Karpas-422 (cell line): ENCODE results near the gene ALOX12. TPM values are rescaled to one million over a fixed set of nuclear protein-coding genes. Genes with fewer than 3 reads are reported as not detected.

Experiments
- DNase-seq: peaks from one replicate; pipeline ENCODE4 v3.0.0-alpha.2; 2015
- H2AFZ ChIP-seq: fragments of 200-600 bp; sonication (generic); 2 replicates; pipeline ENCODE4 v1.6.1; 2014; ENCODE audit warnings: antibody characterized with exemption, low read length, mixed read lengths
- H3K27ac ChIP-seq: fragments of 200-600 bp; sonication (generic); 2 replicates; pipeline ENCODE4 v1.5.1; 2014; ENCODE audit warnings: mild to moderate bottlenecking, low read length, moderate library complexity
- H3K27me3 ChIP-seq: fragments of 200-600 bp; sonication (generic); 2 replicates; pipeline ENCODE4 v1.6.1; 2014; ENCODE audit warnings: low read length, mixed read lengths
- H3K36me3 ChIP-seq: fragments of 200-600 bp; sonication (generic); 2 replicates; pipeline ENCODE4 v1.6.1; 2014; ENCODE audit warnings: low read length, mixed read lengths; ENCODE audit not compliant: insufficient read depth
- H3K4me1 ChIP-seq: fragments of 200-600 bp; sonication (generic); 2 replicates; pipeline ENCODE4 v1.6.1; 2014; ENCODE audit warnings: mild to moderate bottlenecking, low read length, mixed read lengths
- H3K4me2 ChIP-seq: fragments of 200-600 bp; sonication (generic); 2 replicates; pipeline ENCODE4 v1.6.1; 2014; ENCODE audit warnings: low read length, low read depth, mild to moderate bottlenecking; ENCODE audit not compliant: poor library complexity, severe bottlenecking
- H3K4me3 ChIP-seq: fragments of 200-600 bp; sonication (generic); 2 replicates; pipeline ENCODE4 v1.5.1; 2014; ENCODE audit warnings: mild to moderate bottlenecking, antibody characterized with exemption, low read length, mixed read lengths
- H3K79me2 ChIP-seq: fragments of 200-600 bp; sonication (generic); 2 replicates; pipeline ENCODE4 v1.6.1; 2014; ENCODE audit warnings: mild to moderate bottlenecking, low read length, mixed read lengths
- H3K9ac ChIP-seq: fragments of 200-600 bp; sonication (generic); 2 replicates; pipeline ENCODE4 v1.6.0; 2014; ENCODE audit warnings: low read length
- H3K9me2 ChIP-seq: fragments of 200-600 bp; sonication (generic), shearing (Covaris generic); replicated peaks from 2 replicates; pipeline ENCODE4 v1.6.0; 2014; ENCODE audit warnings: mild to moderate bottlenecking, low read length, moderate library complexity; ENCODE audit not compliant: insufficient read depth
- H3K9me3 ChIP-seq: fragments of 300-700, 200-600 bp; sonication (generic); 2 replicates; pipeline ENCODE4 v1.6.1; 2014; ENCODE audit warnings: low read length, mixed read lengths
- H4K20me1 ChIP-seq: fragments of 200-600 bp; sonication (generic); 2 replicates; pipeline ENCODE4 v1.6.1; 2014; ENCODE audit warnings: mild to moderate bottlenecking, antibody characterized with exemption, low read length, low read depth; ENCODE audit not compliant: insufficient read depth
- total RNA-seq: library from RNA; depleted of rRNA; stranded (reverse); fragments of >200 nt; shearing (Covaris generic); gene quantifications from 2 replicates; pipeline ENCODE4 v1.2.3, GENCODE V29; 2014; ENCODE audit warnings: low replicate concordance

Gene ALOX12
- total RNA-seq, 1 experiment from 2014 or later, result not detected

DNA sequence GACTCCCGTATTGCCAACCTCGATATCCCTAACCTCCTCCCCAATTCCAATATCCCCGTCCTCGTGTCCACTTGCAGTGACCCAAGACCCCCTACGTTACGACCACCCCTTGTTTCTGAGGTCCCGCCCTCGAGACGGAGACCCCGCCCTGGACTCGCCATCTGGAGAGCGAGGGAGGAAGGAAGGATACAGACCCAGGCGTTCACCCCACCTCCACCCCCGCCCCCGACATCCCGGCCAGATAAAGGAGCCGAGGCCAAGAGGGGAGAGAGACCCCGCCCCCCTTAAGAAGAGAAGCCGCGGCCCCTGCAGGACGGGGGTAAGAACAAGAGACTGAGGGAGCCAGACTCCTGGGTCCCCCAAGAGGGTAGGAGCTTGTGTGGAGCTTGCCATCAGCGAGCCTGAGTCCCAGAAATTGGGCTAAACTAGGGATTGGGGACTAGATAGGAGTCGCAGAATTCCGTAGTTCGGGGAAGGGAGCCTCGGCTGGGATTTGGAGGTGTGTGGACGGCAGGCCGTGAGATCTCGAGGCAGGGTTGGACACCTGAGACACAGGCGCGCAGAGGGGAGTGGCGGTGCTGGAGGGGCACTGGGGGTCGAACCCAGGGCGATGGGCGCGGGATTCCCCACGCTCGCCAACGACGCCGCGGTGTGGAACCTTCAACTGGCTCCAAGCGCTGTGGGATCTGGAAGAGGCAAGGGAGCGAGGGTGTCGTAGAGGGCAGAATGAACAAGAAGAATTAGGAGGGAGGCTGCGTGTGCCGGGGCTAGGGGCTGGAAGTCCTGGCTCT is 27.1 kb downstream of the ALOX12 start, which contains the start of gene BCL6B:
Gene BCL6B, plus strand, starts transcription at position 270 of the 791 bp plus-strand sequence. CDS start 622 bp downstream, outside the sequence.
- H3K27me3 ChIP-seq, result no peaks in the 10 kb centered on the region
- no peaks in the 10 kb centered on the region for H3K36me3 ChIP-seq
- H3K27ac ChIP-seq, result no peak within 1 kb of the TSS
- peak within 1 kb of the TSS; percentile 47 for H3K4me2 ChIP-seq
- no peak for DNase-seq
- peak within 1 kb of the TSS; percentile 41 for H3K9ac ChIP-seq
- H3K4me1 ChIP-seq, result peaks cover 7% of the 10 kb centered on the region
- no peaks in the 10 kb centered on the region for H3K9me3 ChIP-seq
- no peaks in the 10 kb centered on the region for H3K9me2 ChIP-seq
- H4K20me1 ChIP-seq, result no peaks in the 10 kb centered on the region
- H2AFZ ChIP-seq, result no peak within 1 kb of the TSS
- no peaks in the 10 kb centered on the region for H3K79me2 ChIP-seq
- no peak within 1 kb of the TSS; the same call in 1 of the 2 replicates for H3K4me3 ChIP-seq

DNA sequence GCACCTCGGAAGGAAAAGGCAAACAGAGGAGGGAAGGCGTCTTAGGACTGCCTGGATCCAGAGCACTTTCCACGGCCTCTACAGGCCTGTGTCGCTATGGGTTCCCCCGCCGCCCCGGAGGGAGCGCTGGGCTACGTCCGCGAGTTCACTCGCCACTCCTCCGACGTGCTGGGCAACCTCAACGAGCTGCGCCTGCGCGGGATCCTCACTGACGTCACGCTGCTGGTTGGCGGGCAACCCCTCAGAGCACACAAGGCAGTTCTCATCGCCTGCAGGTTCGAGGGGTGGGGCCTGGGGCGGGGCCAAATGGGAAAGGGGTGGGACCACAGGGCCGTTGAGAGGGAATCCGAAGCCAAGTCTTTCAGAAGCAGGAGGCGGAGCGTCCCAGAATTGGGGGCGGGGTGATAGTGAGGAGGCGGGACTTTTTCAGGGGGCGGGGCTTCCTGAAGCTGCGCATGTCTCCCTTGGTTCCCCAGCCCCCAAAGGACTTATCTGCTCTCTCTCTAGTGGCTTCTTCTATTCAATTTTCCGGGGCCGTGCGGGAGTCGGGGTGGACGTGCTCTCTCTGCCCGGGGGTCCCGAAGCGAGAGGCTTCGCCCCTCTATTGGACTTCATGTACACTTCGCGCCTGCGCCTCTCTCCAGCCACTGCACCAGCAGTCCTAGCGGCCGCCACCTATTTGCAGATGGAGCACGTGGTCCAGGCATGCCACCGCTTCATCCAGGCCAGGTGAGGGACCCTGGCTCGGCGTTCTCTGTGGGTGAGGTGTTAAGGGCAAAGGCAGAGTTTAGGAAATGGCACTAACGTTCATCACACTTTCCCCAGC is 27.9 kb downstream of the ALOX12 start:
- H3K9me3 ChIP-seq, result no peaks in the 10 kb centered on the region
- H3K4me2 ChIP-seq, result no peak overlapping the region
- no peaks in the 10 kb centered on the region for H3K27me3 ChIP-seq
- no peaks in the 10 kb centered on the region for H3K9me2 ChIP-seq
- H3K36me3 ChIP-seq, result no peaks in the 10 kb centered on the region
- no peak overlapping the region for H3K9ac ChIP-seq
- peak; percentile 80 for DNase-seq
- H4K20me1 ChIP-seq, result no peaks in the 10 kb centered on the region
- peaks cover 7% of the 10 kb centered on the region for H3K4me1 ChIP-seq
- no peak overlapping the region for H3K27ac ChIP-seq
- no peak overlapping the region for H3K4me3 ChIP-seq
- H3K79me2 ChIP-seq, result no peaks in the 10 kb centered on the region
- no peak overlapping the region for H2AFZ ChIP-seq

DNA sequence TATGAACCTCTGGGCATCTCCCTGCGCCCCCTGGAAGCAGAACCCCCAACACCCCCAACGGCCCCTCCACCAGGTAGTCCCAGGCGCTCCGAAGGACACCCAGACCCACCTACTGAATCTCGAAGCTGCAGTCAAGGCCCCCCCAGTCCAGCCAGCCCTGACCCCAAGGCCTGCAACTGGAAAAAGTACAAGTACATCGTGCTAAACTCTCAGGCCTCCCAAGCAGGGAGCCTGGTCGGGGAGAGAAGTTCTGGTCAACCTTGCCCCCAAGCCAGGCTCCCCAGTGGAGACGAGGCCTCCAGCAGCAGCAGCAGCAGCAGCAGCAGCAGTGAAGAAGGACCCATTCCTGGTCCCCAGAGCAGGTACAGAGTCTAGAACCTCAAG is 28.5 kb downstream of the ALOX12 start:
- Histone ChIP-seq H3K27ac (no peak overlapping the region), H3K79me2 (no peaks in the 10 kb centered on the region), H3K36me3 (no peaks in the 10 kb centered on the region), H4K20me1 (no peaks in the 10 kb centered on the region), H3K9me2 (no peaks in the 10 kb centered on the region), H3K4me2 (no peak overlapping the region), H3K9me3 (no peaks in the 10 kb centered on the region), H3K4me1 (peaks cover 7% of the 10 kb centered on the region), H3K9ac (no peak overlapping the region), H3K27me3 (no peaks in the 10 kb centered on the region), H3K4me3 (no peak overlapping the region), H2AFZ (no peak overlapping the region)
- DNase-seq, result no peak

DNA sequence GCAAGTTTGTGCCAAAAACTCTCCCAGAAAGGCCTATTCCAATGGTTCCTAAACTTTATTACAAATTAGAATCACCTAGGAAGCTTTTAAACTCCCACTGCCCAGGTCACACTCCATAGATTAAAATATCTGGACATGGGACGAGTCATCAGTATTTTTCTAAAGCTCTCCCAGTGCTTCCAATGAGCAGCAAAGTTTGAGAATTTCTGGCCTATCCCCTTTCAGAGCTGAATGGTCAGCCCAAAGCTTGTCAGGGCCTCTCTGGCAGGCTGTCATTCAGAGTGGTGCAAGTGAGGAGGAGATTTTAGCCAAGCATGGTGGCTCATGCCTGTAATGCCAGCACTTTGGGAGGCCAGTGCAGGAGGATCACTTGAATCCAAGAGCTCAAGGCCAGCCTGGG is 29.4 kb downstream of the ALOX12 start:
- no peak overlapping the region for H3K9ac ChIP-seq
- no peaks in the 10 kb centered on the region for H4K20me1 ChIP-seq
- peaks cover 7% of the 10 kb centered on the region for H3K4me1 ChIP-seq
- no peaks in the 10 kb centered on the region for H3K9me2 ChIP-seq
- H3K9me3 ChIP-seq, result no peaks in the 10 kb centered on the region
- no peaks in the 10 kb centered on the region for H3K79me2 ChIP-seq
- no peaks in the 10 kb centered on the region for H3K27me3 ChIP-seq
- no peaks in the 10 kb centered on the region for H3K36me3 ChIP-seq
- H3K27ac ChIP-seq, result no peak overlapping the region
- H3K4me3 ChIP-seq, result no peak overlapping the region
- DNase-seq, result no peak
- no peak overlapping the region for H2AFZ ChIP-seq
- H3K4me2 ChIP-seq, result no peak overlapping the region

DNA sequence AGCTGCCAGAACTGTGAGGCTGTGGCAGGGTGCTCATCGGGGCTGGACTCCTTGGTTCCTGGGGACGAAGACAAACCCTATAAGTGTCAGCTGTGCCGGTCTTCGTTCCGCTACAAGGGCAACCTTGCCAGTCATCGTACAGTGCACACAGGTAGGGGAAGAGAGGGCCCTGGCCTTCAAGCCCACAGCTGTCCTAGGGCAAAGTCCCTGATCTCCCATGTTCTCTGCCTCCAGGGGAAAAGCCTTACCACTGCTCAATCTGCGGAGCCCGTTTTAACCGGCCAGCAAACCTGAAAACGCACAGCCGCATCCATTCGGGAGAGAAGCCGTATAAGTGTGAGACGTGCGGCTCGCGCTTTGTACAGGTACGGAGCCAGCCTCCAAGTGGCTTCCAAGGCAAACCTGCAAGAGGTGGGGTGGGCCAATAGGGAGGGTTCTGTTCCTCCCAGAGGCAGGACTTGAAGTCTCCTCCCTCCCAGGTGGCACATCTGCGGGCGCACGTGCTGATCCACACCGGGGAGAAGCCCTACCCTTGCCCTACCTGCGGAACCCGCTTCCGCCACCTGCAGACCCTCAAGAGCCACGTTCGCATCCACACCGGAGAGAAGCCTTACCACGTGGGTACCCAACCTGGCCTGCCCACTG is 30.7 kb downstream of the ALOX12 start:
- Histone ChIP-seq H3K36me3 (no peaks in the 10 kb centered on the region), H3K27me3 (no peaks in the 10 kb centered on the region), H3K9me2 (no peaks in the 10 kb centered on the region), H3K4me3 (no peak overlapping the region), H2AFZ (no peak overlapping the region), H3K4me1 (peaks cover 7% of the 10 kb centered on the region), H3K4me2 (no peak overlapping the region), H4K20me1 (no peaks in the 10 kb centered on the region), H3K9ac (no peak overlapping the region), H3K9me3 (no peaks in the 10 kb centered on the region), H3K27ac (no peak overlapping the region), H3K79me2 (no peaks in the 10 kb centered on the region)
- DNase-seq, result no peak

DNA sequence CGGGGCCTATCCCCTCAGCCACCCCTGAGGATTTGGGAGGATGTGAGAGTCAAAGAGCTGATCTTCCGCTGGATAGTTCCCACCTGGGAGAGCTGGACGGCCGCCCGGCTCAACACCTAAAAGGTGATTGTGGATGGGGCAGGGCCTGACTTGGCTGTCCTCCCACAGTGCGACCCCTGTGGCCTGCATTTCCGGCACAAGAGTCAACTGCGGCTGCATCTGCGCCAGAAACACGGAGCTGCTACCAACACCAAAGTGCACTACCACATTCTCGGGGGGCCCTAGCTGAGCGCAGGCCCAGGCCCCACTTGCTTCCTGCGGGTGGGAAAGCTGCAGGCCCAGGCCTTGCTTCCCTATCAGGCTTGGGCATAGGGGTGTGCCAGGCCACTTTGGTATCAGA is 31.5 kb downstream of the ALOX12 start:
- no peak overlapping the region for H3K27ac ChIP-seq
- no peaks in the 10 kb centered on the region for H4K20me1 ChIP-seq
- H3K9me3 ChIP-seq, result no peaks in the 10 kb centered on the region
- no peaks in the 10 kb centered on the region for H3K36me3 ChIP-seq
- no peak overlapping the region for H2AFZ ChIP-seq
- H3K9me2 ChIP-seq, result no peaks in the 10 kb centered on the region
- H3K27me3 ChIP-seq, result no peaks in the 10 kb centered on the region
- no peak overlapping the region for H3K9ac ChIP-seq
- no peak overlapping the region for H3K4me2 ChIP-seq
- no peak overlapping the region for H3K4me3 ChIP-seq
- no peaks in the 10 kb centered on the region for H3K79me2 ChIP-seq
- peaks cover under 1% of the 10 kb centered on the region for H3K4me1 ChIP-seq
- no peak for DNase-seq

DNA sequence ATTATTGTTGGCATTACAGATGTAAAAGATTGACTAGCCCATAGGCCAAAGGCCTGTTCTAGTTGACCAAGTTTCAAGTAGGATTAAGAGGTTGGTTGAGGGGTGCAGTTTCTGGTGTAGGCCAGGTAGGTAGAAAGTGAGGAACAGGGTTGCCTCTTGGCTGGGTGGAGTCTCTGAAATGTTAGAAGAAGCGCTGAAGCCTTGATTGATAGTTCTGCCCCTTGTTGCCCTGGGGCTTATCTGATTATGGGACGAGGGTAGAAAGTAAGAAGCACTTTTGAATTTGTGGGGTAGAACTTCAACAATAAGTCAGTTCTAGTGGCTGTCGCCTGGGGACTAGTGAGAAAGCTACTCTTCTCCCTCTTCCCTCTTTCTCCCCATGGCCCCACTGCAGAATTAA is 33.2 kb downstream of the ALOX12 start:
- no peak overlapping the region for H3K4me3 ChIP-seq
- H3K79me2 ChIP-seq, result no peaks in the 10 kb centered on the region
- no peaks in the 10 kb centered on the region for H3K27me3 ChIP-seq
- H4K20me1 ChIP-seq, result no peaks in the 10 kb centered on the region
- no peak overlapping the region for H2AFZ ChIP-seq
- no peak overlapping the region for H3K4me2 ChIP-seq
- H3K36me3 ChIP-seq, result no peaks in the 10 kb centered on the region
- no peaks in the 10 kb centered on the region for H3K9me3 ChIP-seq
- no peaks in the 10 kb centered on the region for H3K4me1 ChIP-seq
- no peaks in the 10 kb centered on the region for H3K9me2 ChIP-seq
- no peak for DNase-seq
- H3K27ac ChIP-seq, result no peak overlapping the region
- H3K9ac ChIP-seq, result no peak overlapping the region

DNA sequence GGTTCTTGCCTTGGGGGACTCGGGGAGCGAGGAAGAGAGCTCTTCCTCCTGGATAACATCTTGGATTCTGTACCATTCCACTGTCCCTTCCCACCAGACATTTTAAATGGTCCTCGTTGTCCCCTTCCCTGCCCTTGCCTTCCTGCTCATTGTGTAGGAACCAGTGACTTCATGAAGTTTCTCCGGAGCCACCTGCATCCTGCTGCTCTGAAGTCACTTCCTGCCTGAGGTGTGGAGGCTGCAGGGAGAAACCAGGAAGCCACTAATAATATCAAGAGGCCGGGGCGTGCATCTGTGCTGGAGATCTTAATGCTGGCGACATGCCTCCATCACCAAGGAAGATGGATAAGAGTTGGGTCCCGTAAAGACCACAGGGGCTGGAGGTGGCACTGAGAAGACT is 33.8 kb downstream of the ALOX12 start:
- no peaks in the 10 kb centered on the region for H3K9me2 ChIP-seq
- no peak overlapping the region for H3K4me3 ChIP-seq
- H3K9ac ChIP-seq, result no peak overlapping the region
- no peak overlapping the region for H3K4me2 ChIP-seq
- no peaks in the 10 kb centered on the region; the same call in 1 of the 2 replicates for H3K4me1 ChIP-seq
- H3K36me3 ChIP-seq, result no peaks in the 10 kb centered on the region
- no peak overlapping the region for H2AFZ ChIP-seq
- DNase-seq, result no peak
- no peaks in the 10 kb centered on the region for H4K20me1 ChIP-seq
- no peaks in the 10 kb centered on the region for H3K79me2 ChIP-seq
- H3K9me3 ChIP-seq, result no peaks in the 10 kb centered on the region
- H3K27me3 ChIP-seq, result no peaks in the 10 kb centered on the region
- H3K27ac ChIP-seq, result no peak overlapping the region
